ENCODE data around the gene IPO11. TPM values are rescaled to one million over a fixed set of nuclear protein-coding genes. Genes with fewer than 3 reads are reported as not detected.

IPO11 gene
- total and polyA plus RNA-seq, 2 of the 13 experiments (the other 11 are each of a cell fraction or from before 2014, with no cell fraction given): 13.9 to 24.4 TPM

- ChIA-PET POLR2A (no interaction called here), CTCF (ENCODE audit: low intra/inter-chr PET ratio, low total read pairs) (no interaction called here)
- no peak for ATAC-seq
- Histone ChIP-seq H3K27ac (ENCODE audit: extremely low read length, insufficient read depth, low read length) (no peak overlapping the region), H3K79me2 (ENCODE audit: insufficient read depth, low read length) (no peaks in the 10 kb centered on the region), H3K9ac (ENCODE audit: insufficient read depth, low read depth, low read length) (no peak overlapping the region), H3K27me3 (ENCODE audit: control insufficient read depth in 1 of 2, insufficient read depth in 2 of 2, low read length in 2 of 2) (no peaks in the 10 kb centered on the region), H2AFZ (ENCODE audit: low read length) (no peak overlapping the region), H3K9me3 (ENCODE audit: low read length) (no peaks in the 10 kb centered on the region), H3K4me2 (ENCODE audit: low read depth, low read length) (no peak overlapping the region), H4K20me1 (ENCODE audit: insufficient read depth, low read length) (no peaks in the 10 kb centered on the region), H3K4me3 (replicated peaks in 1 of 3; ENCODE audit: insufficient read depth in 1 of 3, low read depth in 2 of 3, low read length in 3 of 3) (no peak overlapping the region), H3K36me3 (replicated peaks in 1 of 2; ENCODE audit: control insufficient read depth in 1 of 2, insufficient read depth in 2 of 2, low read length in 2 of 2) (peaks cover 1 to 17% of the 10 kb centered on the region in 2 experiments; a peak in 4 of 5 replicates), H3K4me1 (ENCODE audit: insufficient read depth, low read length) (no peaks in the 10 kb centered on the region)
- intact Hi-C loops (cut with micrococcal nuclease; ENCODE audit: unreplicated experiment) (no loop called here), in situ Hi-C loops (cut with HindIII; ENCODE audit: extremely low pct_ligation_motif_present, low pct_unique_long_range_greater_than_20kb) (no loop called here)
- no peak for DNase-seq (ENCODE audit: low spot score)
- 98% methylated on average over 5 of the region's 5 CpGs for WGBS (ENCODE audit: low lambda C conversion rate)
- no peak for TF ChIP-seq E2F2 (CRISPR knock-in tag; IDR thresholded peaks at IDR 0.05; ENCODE audit: borderline replicate concordance)
- no peak for TF ChIP-seq ZBED4 (CRISPR knock-in tag; IDR thresholded peaks at IDR 0.05; ENCODE audit: borderline replicate concordance)
- TF ChIP-seq FIP1L1 (IDR thresholded peaks at IDR 0.05; ENCODE audit: borderline replicate concordance, insufficient read depth, low read depth, low read length): no peak
- no peak for TF ChIP-seq ZNF24 (IDR thresholded peaks at IDR 0.05)
- no peak for TF ChIP-seq ZNF629 (CRISPR knock-in tag; conservative IDR thresholded peaks at IDR 0.05)
- TF ChIP-seq AFF4 (CRISPR knock-in tag; IDR thresholded peaks at IDR 0.05): no peak
- no peak for TF ChIP-seq ZNF770 (CRISPR knock-in tag; IDR thresholded peaks at IDR 0.05)
- TF ChIP-seq CENPX (CRISPR knock-in tag; IDR thresholded peaks at IDR 0.05): no peak
- TF ChIP-seq ZSCAN22 (CRISPR knock-in tag; IDR thresholded peaks at IDR 0.05): no peak
- no peak for FAIRE-seq
- no TSS peak for BruUV-seq (replicated peaks)
These were observed 215.3 kb downstream of the IPO11 start for GRCh38 chr5:62627901-62628300.

All from HepG2 (cell line).